ENCODE results near the gene GABRB3. TPM values are rescaled to one million over a fixed set of nuclear protein-coding genes. Genes with fewer than 3 reads are reported as not detected.

Gene GABRB3
- total and polyA plus RNA-seq, 2 of the 8 experiments (the other 6 are each of a cell fraction or from before 2014, with no cell fraction given) = 98.8 to 163 TPM

GRCh38 chr15:26661107-26661506, 111.8 kb downstream of the GABRB3 start (continued):
- TF ChIP-seq TCF12 (IDR thresholded peaks at IDR 0.05; ENCODE audit: low read depth, low read length) = no peak

Data from H1 (cell line).